Erythroblast (primary cell): ENCODE data around the gene PHEX.

Experiments used
- GATA1 ChIP-seq: IDR thresholded peaks from 2 replicates; pipeline ENCODE4 v1.6.1; 2011; ENCODE audit warnings: low read depth, mild to moderate bottlenecking, control low read depth, low read length, moderate library complexity
- POLR2A ChIP-seq: IDR thresholded peaks from 2 replicates; pipeline ENCODE4 v1.6.1; 2011; ENCODE audit warnings: mild to moderate bottlenecking, low read length

DNA sequence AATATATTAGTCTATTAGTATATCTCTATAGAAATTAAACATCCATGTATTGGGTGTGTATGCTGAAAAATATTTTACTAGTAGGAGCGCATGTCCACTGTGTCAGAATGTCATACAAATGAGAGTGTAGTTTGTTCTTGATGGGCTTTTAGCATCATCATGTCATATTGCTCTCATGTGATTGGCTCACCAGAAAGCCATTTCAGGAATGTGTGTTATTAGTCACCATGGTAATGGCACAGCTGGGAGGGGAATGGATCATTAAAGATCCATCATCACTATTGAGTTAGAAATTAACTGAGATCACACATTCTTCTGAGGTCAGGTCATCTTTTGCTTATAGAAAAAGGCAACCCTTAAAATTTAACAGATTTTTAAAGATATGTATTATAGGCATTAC, 77.3 kb downstream of the PHEX start:
- TF ChIP-seq POLR2A (no peak), GATA1 (no peak)
